Muscle layer of colon (tissue), 2 donors: Measurements from ENCODE around the gene THBD.

Experiments used
- H3K27ac ChIP-seq: one replicate; pipeline ENCODE4 v1.7.0; 2013; ENCODE audit warnings: low read depth, mild to moderate bottlenecking, low read length, moderate library complexity
- H3K27me3 ChIP-seq, 2 donors: one replicate each; pipeline ENCODE4 v1.7.0; 2013; ENCODE audit warnings: low read length in 2 of 2, mild to moderate bottlenecking in 2 of 2; ENCODE audit not compliant: insufficient read depth in 2 of 2, control insufficient read depth in 1 of 2
- H3K36me3 ChIP-seq: one replicate; pipeline ENCODE4 v1.7.0; 2013; ENCODE audit warnings: mild to moderate bottlenecking, low read length; ENCODE audit not compliant: insufficient read depth
- H3K4me1 ChIP-seq: one replicate; pipeline ENCODE4 v1.7.0; 2013; ENCODE audit warnings: mild to moderate bottlenecking, low read length; ENCODE audit not compliant: insufficient read depth
- H3K4me3 ChIP-seq, 2 donors: one replicate each; pipeline ENCODE4 v1.7.0; 2013; ENCODE audit warnings: low read length in 2 of 2, low read depth in 1 of 2, mild to moderate bottlenecking in 1 of 2, moderate library complexity in 1 of 2
- H3K9ac ChIP-seq: one replicate; pipeline ENCODE4 v1.7.0; 2013; ENCODE audit warnings: low read length
- H3K9me3 ChIP-seq: one replicate; pipeline ENCODE4 v1.7.0; 2013; ENCODE audit warnings: mild to moderate bottlenecking, low read length
- donor health status: abdominal sarcoma.
- donor health status: Adenocarcinoma of cecum.

Gene THBD

DNA sequence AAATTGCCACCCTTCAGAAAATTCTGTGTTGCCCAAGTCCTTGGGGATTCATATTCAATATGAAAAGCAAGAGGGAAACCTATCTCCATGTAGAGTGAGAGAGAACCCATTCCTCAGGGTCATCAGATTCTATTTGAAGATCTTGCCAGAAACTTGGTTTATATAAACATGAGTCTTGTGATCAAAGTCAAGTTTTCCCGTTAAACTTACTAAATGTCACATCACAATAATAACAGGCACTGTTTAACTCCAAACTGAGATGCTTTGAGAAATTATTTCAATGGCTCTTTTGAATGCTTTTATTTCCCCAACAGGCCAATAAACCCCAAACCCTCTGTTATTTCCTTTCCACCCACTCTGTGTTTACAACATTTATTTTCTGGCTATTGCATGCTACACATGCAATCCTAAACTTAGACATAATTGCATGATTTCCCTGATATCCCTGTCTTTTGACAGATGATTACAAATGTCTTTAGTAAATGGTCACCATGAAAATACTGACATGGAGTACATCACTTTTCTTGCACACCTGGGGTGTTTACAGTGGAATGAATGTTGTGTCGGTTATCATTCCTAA lies 45.5 kb downstream of the THBD start:
- Histone ChIP-seq H3K9me3 (no peaks in the 10 kb centered on the region), H3K27me3 (no peaks in the 10 kb centered on the region), H3K4me1 (no peaks in the 10 kb centered on the region), H3K9ac (no peak overlapping the region), H3K36me3 (no peaks in the 10 kb centered on the region), H3K27ac (no peak overlapping the region), H3K4me3 (no peak overlapping the region)

DNA sequence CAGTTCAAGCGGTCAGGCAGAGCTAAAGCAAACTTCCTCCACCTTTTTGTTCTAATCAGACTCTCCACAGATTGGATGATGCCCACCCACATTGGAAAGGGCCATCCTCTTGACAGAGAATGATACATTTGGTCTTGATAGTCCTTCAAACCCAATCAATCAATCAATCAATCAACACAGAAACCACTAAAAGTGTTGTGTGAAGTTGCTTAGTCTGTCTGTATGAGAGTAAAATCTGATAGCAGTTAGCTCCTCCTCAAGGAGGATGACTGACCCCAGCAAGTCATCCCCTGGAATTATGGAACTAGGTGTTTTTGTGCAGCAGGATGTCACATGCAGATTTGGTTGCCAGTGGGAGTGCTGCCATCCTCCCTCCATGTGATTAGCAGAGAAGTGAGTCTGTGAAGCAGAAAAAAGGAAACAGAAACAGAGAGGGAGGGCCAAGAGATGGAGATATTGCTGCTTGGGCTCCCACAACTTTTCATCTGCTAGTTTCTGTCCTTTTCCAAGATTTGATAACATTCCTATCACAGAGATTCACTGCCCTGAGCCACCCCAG lies 46.3 kb downstream of the THBD start:
- H3K27ac ChIP-seq, result no peak overlapping the region
- H3K27me3 ChIP-seq, result no peaks in the 10 kb centered on the region
- no peak overlapping the region for H3K9ac ChIP-seq
- H3K36me3 ChIP-seq, result no peaks in the 10 kb centered on the region
- H3K4me3 ChIP-seq, result no peak overlapping the region
- H3K4me1 ChIP-seq, result no peaks in the 10 kb centered on the region
- no peaks in the 10 kb centered on the region for H3K9me3 ChIP-seq

DNA sequence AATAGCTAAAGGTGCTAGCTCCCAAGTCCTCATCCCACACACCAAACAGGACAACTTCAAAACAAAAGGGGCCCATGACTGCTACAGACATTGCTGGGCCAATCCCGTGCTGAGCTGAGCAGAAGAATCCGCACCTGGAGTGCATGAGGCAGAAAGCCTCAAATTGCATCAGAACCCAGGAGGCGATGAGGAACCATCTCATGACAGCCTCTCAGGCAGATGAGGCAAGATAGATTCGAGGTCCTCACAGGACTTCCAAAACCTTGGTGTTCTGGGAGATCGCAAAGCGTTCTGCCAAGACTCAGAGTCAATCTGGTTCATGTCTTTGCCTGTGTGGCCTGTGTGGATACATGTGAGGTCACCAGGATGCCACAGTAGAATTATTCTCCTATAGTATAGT lies 47.2 kb downstream of the THBD start:
- no peaks in the 10 kb centered on the region for H3K27me3 ChIP-seq
- H3K36me3 ChIP-seq, result no peaks in the 10 kb centered on the region
- no peaks in the 10 kb centered on the region for H3K9me3 ChIP-seq
- H3K9ac ChIP-seq, result no peak overlapping the region
- no peak overlapping the region for H3K4me3 ChIP-seq
- no peaks in the 10 kb centered on the region for H3K4me1 ChIP-seq
- no peak overlapping the region for H3K27ac ChIP-seq

DNA sequence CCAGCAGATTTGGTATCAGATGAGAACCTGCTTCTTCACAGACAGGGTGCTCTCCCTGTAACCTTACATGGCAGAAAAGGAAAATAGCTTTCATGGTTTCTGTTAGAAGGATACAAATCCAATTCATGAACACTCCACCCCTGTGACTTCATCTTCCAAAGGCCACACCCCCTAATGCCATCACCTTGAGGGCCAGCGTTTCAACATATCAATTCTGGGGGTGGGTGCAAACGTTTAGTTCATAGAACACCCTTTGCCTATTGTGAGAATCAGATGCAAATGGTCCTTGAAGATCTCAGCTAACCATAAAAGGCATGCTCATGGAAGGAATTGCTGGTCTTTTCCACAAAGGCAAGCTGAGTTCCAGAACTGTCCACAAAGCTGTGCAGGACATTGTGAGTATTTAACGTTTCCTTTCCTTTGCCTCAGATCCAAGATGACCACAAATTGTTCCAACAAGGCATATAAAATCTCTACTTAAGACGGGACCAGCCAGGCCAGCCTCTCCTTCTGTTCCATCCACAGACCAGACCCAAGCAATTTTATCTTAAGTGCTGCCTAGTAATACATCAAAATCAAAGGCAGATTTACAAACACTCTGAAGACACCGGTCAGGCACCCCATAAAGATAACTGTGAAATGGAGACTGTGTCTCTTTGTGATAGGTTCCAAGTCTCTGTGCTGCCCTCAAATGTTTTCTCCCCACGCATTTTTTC lies 49.1 kb downstream of the THBD start:
- Histone ChIP-seq H3K9me3 (no peaks in the 10 kb centered on the region), H3K27ac (no peak overlapping the region), H3K4me3 (no peak overlapping the region), H3K36me3 (no peaks in the 10 kb centered on the region), H3K9ac (no peak overlapping the region), H3K4me1 (no peaks in the 10 kb centered on the region), H3K27me3 (no peaks in the 10 kb centered on the region)

DNA sequence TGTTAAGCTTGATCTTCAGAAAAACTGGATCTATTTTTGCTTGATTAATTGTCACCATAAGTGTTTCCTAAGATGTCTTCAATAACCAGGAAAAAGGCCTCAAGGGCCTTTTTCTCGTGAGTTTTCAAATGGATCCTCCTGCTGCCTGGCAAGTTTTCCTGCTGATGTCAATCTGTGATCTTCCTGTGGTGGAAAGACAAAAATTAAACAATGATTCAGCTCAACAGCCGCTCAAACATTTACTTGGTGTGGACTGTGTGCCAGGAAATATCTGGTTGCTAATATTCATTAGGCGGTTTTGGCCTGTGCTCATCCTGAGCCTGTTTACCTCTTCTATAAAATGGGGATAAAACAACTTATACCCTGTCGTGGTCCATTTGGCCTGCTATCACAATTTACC lies 49.7 kb downstream of the THBD start:
- Histone ChIP-seq H3K4me3 (no peak overlapping the region), H3K27me3 (no peaks in the 10 kb centered on the region), H3K9me3 (no peaks in the 10 kb centered on the region), H3K27ac (no peak overlapping the region), H3K9ac (no peak overlapping the region), H3K4me1 (no peaks in the 10 kb centered on the region), H3K36me3 (no peaks in the 10 kb centered on the region)

DNA sequence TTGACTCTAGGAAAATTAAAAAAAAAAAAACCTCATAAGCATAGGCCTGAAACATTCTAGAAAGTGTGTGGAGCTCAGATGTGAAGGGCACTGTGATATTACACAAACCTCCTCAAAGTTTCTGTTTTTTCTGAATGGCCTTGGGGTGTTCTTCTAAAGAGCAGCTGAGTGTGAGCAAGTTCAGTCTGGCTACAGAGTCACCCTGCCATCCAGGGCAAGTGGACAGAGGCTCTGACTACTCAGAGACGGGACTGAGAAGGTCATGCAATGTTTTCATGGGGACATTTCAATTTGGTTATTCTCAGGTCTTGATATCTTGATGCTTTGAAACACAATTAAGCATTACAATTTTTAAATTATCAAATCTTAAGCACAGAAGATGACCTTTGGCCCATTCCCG lies 51.0 kb downstream of the THBD start:
- H3K4me1 ChIP-seq, result no peaks in the 10 kb centered on the region
- H3K9me3 ChIP-seq, result no peaks in the 10 kb centered on the region
- no peaks in the 10 kb centered on the region for H3K36me3 ChIP-seq
- no peak overlapping the region for H3K27ac ChIP-seq
- H3K4me3 ChIP-seq, result no peak overlapping the region
- H3K9ac ChIP-seq, result no peak overlapping the region
- no peaks in the 10 kb centered on the region for H3K27me3 ChIP-seq

DNA sequence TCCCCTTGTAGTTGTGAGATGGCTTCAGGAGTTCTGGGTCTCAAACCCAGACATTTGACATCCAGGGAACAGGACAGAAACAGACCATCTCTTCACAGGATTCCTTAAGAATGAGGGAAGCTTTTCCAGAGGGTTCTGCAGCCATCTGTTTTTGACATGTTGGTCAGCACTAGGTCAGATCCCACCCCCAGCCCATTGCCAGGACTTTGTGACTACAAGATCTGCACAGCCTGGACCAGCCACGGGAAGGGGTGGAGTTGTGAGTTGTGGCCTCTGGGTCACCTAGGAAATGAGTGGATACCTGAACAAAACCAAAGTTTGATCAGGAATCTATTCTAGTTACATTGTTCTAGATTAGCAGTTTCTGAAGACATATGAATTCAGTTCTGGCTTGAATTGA lies 53.5 kb downstream of the THBD start:
- Histone ChIP-seq H3K4me3 (no peak overlapping the region), H3K36me3 (no peaks in the 10 kb centered on the region), H3K9me3 (no peaks in the 10 kb centered on the region), H3K4me1 (no peaks in the 10 kb centered on the region), H3K27ac (no peak overlapping the region), H3K27me3 (no peaks in the 10 kb centered on the region), H3K9ac (no peak overlapping the region)
